22Rv1 (cell line): Measurements from ENCODE around the gene SP1.
"Not testable (repeated sequence)": the region's sequence is repeated elsewhere in the genome, so short reads cannot be mapped to it uniquely, and the experiment has no call there.

ENCODE experiments used
- ZFX ChIP-seq: fragments of 450-650 bp; IDR thresholded peaks from 2 replicates; pipeline ENCODE4 v1.6.1; 2017; ENCODE audit warnings: antibody characterized with exemption, borderline replicate concordance
- TF ChIP-seq, protein P1 (sequence below): fragments of 450-650 bp; IDR thresholded peaks from 2 replicates; pipeline ENCODE4 v1.5.1; 2017; ENCODE audit warnings: mild to moderate bottlenecking

DNA sequence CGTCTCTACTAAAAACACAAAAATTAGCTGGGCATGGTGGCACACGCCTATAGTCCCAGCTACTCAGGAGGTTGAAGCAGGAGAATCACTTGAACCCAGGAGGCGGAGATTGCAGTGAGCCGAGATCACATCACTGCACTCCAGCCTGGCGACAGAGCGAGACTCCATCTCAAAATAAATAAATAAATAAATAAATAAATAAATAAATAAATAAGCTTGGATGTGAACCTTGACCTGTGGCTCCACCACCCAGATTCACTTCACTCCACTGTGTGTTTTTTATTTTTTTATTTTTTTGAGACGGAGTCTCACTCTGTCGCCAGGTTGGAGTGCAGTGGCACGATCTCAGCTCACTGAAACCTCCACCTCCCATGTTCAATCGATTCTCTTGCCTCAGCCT, 18.3 kb upstream of the SP1 start:
- TF ChIP-seq, protein P1, sequence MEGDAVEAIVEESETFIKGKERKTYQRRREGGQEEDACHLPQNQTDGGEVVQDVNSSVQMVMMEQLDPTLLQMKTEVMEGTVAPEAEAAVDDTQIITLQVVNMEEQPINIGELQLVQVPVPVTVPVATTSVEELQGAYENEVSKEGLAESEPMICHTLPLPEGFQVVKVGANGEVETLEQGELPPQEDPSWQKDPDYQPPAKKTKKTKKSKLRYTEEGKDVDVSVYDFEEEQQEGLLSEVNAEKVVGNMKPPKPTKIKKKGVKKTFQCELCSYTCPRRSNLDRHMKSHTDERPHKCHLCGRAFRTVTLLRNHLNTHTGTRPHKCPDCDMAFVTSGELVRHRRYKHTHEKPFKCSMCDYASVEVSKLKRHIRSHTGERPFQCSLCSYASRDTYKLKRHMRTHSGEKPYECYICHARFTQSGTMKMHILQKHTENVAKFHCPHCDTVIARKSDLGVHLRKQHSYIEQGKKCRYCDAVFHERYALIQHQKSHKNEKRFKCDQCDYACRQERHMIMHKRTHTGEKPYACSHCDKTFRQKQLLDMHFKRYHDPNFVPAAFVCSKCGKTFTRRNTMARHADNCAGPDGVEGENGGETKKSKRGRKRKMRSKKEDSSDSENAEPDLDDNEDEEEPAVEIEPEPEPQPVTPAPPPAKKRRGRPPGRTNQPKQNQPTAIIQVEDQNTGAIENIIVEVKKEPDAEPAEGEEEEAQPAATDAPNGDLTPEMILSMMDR, result not testable (repeated sequence)
- not testable (repeated sequence) for TF ChIP-seq ZFX
